GM12878 (cell line): ENCODE measurements around the gene SYNDIG1. TPM values are rescaled to one million over a fixed set of nuclear protein-coding genes. Genes with fewer than 3 reads are reported as not detected.

Experiments used
- ATAC-seq: fragments of 200-7000 bp; cut with Tn5 transposase; 3 replicates; pipeline ENCODE4 v1.9.1; 2020; ENCODE audit warnings: mild to moderate bottlenecking, moderate library complexity
- BruUV-seq: library from RNA; stranded (reverse); fragments of 400-500 nt; replicated peaks from 2 replicates; lab custom pipeline; 2021; lab: Mats Ljungman, UMichigan
- CTCF ChIA-PET: fragments of 300-600 bp; sonication (Branson Sonifier 250); formaldehyde crosslinking; extraction: SDS; loops from one replicate; lab custom pipeline; 2021; ENCODE audit warnings: inconsistent platforms; lab: Yijun Ruan, JAX
- POLR2A ChIA-PET: fragments of 350-600 bp; formaldehyde crosslinking; extraction: SDS; loops from one replicate; lab custom pipeline; 2021; ENCODE audit warnings: inconsistent platforms; lab: Charles Lee
- RAD21 ChIA-PET: fragments of 300-600 bp; sonication (Branson Sonifier 250); formaldehyde crosslinking; loops from one replicate; lab custom pipeline; 2023; ENCODE audit warnings: antibody characterized with exemption; ENCODE audit not compliant: unreplicated experiment; lab: Charles Lee
- SMC1A ChIA-PET: fragments of 300-600 bp; sonication (Branson Sonifier 250); formaldehyde crosslinking; loops from one replicate; lab custom pipeline; 2023; ENCODE audit not compliant: unreplicated experiment, uncharacterized antibody; lab: Charles Lee
- DNase-seq: peaks from one replicate; pipeline ENCODE4 v3.0.0-alpha.2; 2011; ENCODE audit warnings: low read depth, low spot score
- FAIRE-seq: peaks from 3 replicates; lab custom pipeline; 2011; peaks lifted over from hg19 to GRCh38; lab: Jason Lieb, UNC
- H2AFZ ChIP-seq: 2 replicates; pipeline ENCODE4 v1.6.0; 2011; ENCODE audit warnings: low read depth, low read length, control low read depth; ENCODE audit not compliant: control insufficient read depth
- H3K27ac ChIP-seq: 2 replicates; pipeline ENCODE4 v1.5.1; 2011; ENCODE audit warnings: control low read depth; ENCODE audit not compliant: control insufficient read depth, insufficient read depth
- H3K27me3 ChIP-seq, 2 experiments: replicated peaks in 1 of 2; 2 replicates each; pipeline versions ENCODE4 v1.6.0 to v1.6.1; 2011; ENCODE audit warnings: low read length in 1 of 2; ENCODE audit not compliant: control insufficient read depth in 2 of 2, insufficient read depth in 2 of 2
- H3K36me3 ChIP-seq, 2 experiments: 2 replicates each; pipeline ENCODE4 v1.5.1; 2011; ENCODE audit warnings: low read length in 1 of 2; ENCODE audit not compliant: control insufficient read depth in 2 of 2, insufficient read depth in 2 of 2
- H3K4me1 ChIP-seq: 2 replicates; pipeline ENCODE4 v1.6.1; 2011; ENCODE audit warnings: mild to moderate bottlenecking, low read length, moderate library complexity, mixed read lengths; ENCODE audit not compliant: control insufficient read depth, insufficient read depth
- H3K4me2 ChIP-seq: 2 replicates; pipeline ENCODE4 v1.6.0; 2011; ENCODE audit warnings: control low read depth; ENCODE audit not compliant: control insufficient read depth, insufficient read depth
- H3K4me3 ChIP-seq: fragments of 200-600 bp; sonication (generic); 2 replicates; pipeline ENCODE4 v1.5.1; 2016
- H3K79me2 ChIP-seq: 2 replicates; pipeline ENCODE4 v1.6.0; 2011; ENCODE audit warnings: low read length; ENCODE audit not compliant: control insufficient read depth, insufficient read depth
- H3K9ac ChIP-seq: 2 replicates; pipeline ENCODE4 v1.8.0; 2011; ENCODE audit warnings: low read length, control low read depth, mixed read lengths; ENCODE audit not compliant: control insufficient read depth, insufficient read depth
- H3K9me3 ChIP-seq: replicated peaks from 3 replicates; pipeline ENCODE4 v1.5.1; 2011; ENCODE audit warnings: mild to moderate bottlenecking, low read length; ENCODE audit not compliant: control insufficient read depth, insufficient read depth
- H4K20me1 ChIP-seq: 2 replicates; pipeline ENCODE4 v1.6.0; 2011; ENCODE audit not compliant: control insufficient read depth, insufficient read depth
- EGR1 ChIP-seq, 2 experiments: IDR thresholded peaks; 1 replicate in 1 of 2; 2 replicates in 1 of 2; pipeline ENCODE4 v1.6.1; 2011 to 2012; ENCODE audit warnings: low read depth in 2 of 2, low read length in 2 of 2, borderline replicate concordance in 1 of 2, mild to moderate bottlenecking in 1 of 2, moderate library complexity in 1 of 2
- JUNB ChIP-seq: IDR thresholded peaks from 2 replicates; pipeline ENCODE4 v1.6.1; 2016; ENCODE audit warnings: antibody characterized with exemption, mild to moderate bottlenecking
- MTA2 ChIP-seq: fragments of 450-650 bp; IDR thresholded peaks from 2 replicates; pipeline ENCODE4 v1.6.1; 2016; ENCODE audit warnings: low read depth, mild to moderate bottlenecking, moderate library complexity
- POLR2AphosphoS5 ChIP-seq: IDR thresholded peaks from 2 replicates; pipeline ENCODE4 v1.6.1; 2011; ENCODE audit warnings: mild to moderate bottlenecking, low read length, inconsistent platforms
- SIN3A ChIP-seq: IDR thresholded peaks from 2 replicates; pipeline ENCODE4 v1.6.1; 2012; ENCODE audit warnings: low read depth, low read length, improper control_type of control experiment
- SMAD5 ChIP-seq: IDR thresholded peaks from 2 replicates; pipeline ENCODE4 v1.6.1; 2016; ENCODE audit warnings: antibody characterized with exemption, low read depth
- STAT1 ChIP-seq: fragments of 450-650 bp; conservative IDR thresholded peaks from 2 replicates; pipeline ENCODE4 v1.6.1; 2014; ENCODE audit warnings: antibody characterized with exemption, mild to moderate bottlenecking
- TAF1 ChIP-seq: IDR thresholded peaks from 2 replicates; pipeline ENCODE4 v1.6.1; 2011; ENCODE audit warnings: mild to moderate bottlenecking, low read depth, low read length, borderline replicate concordance
- ZBTB33 ChIP-seq: fragments of 450-650 bp; IDR thresholded peaks from 2 replicates; pipeline ENCODE4 v1.6.1; 2017; ENCODE audit warnings: mild to moderate bottlenecking
- WGBS: methylation state at CpG from one replicate; pipeline ENCODE4 v1.1.6; 2016; ENCODE audit warnings: low lambda C conversion rate; ENCODE audit not compliant: insufficient replicate concordance, insufficient coverage; ENCODE audit errors: missing lambda C conversion rate; 5-methylcytosine and 5-hydroxymethylcytosine counted together
- in situ Hi-C: fragments of 300-500 bp; cut with MboI; formaldehyde crosslinking; loops from 9 replicates; pipeline ENCODE4 v1.14.3; 2018; ENCODE audit warnings: mixed read lengths
- intact Hi-C: fragments of 100-400 bp; cut with micrococcal nuclease; formaldehyde crosslinking; loops from one replicate; pipeline ENCODE4 v1.14.2; 2022; ENCODE audit not compliant: unreplicated experiment
- polyA plus RNA-seq, 11 experiments: library from polyadenylated mRNA; depleted of rRNA in 4 of 11; unstranded in 6 of 11; stranded (reverse) in 5 of 11; fragments of >200 nt; fragmentation: Nextera tagmentation in 4 of 11; fragmentation: Illumina TruSeq in 1 of 11; extraction: Ambion mirVana in 4 of 11; extraction: Trizol in 1 of 11; gene quantifications; 1 replicate in 1 of 11; 2 replicates in 10 of 11; pipeline versions ENCODE4 v1.2.1 to v1.2.3, GENCODE V29; 2011 to 2016; ENCODE audit warnings: inconsistent platforms in 2 of 11, missing spikeins in 2 of 11, low read depth in 1 of 11
- total RNA-seq, 4 experiments: library from RNA; depleted of rRNA in 3 of 4; stranded (reverse); fragments of >200 nt in 3 of 4; fragmentation: Illumina TruSeq in 1 of 4; extraction: Trizol in 1 of 4; gene quantifications; 2 replicates each; pipeline versions ENCODE4 v1.2.1 to v1.2.3, GENCODE V29; 2013 to 2021
- TF ChIP-seq, protein P1 (sequence below): IDR thresholded peaks from 2 replicates; pipeline ENCODE4 v1.6.1; 2011; ENCODE audit warnings: borderline replicate concordance, low read depth, mild to moderate bottlenecking, moderate library complexity, low read length; ENCODE audit not compliant: insufficient read depth, poor library complexity, severe bottlenecking
- TF ChIP-seq, protein P2 (sequence below): fragments of 450-650 bp; IDR thresholded peaks from 2 replicates; pipeline ENCODE4 v1.6.1; 2018; ENCODE audit warnings: mild to moderate bottlenecking, low read depth, moderate library complexity; ENCODE audit not compliant: partially characterized antibody
- TF ChIP-seq, protein P3 (sequence below): fragments of 450-650 bp; IDR thresholded peaks from 2 replicates; pipeline ENCODE4 v1.6.1; 2016; ENCODE audit warnings: mild to moderate bottlenecking, moderate library complexity, borderline replicate concordance

The SYNDIG1 gene
- total and polyA plus RNA-seq, 10 of the 15 experiments (the other 5 are each of a cell fraction or from before 2014, with no cell fraction given): not detected

DNA sequence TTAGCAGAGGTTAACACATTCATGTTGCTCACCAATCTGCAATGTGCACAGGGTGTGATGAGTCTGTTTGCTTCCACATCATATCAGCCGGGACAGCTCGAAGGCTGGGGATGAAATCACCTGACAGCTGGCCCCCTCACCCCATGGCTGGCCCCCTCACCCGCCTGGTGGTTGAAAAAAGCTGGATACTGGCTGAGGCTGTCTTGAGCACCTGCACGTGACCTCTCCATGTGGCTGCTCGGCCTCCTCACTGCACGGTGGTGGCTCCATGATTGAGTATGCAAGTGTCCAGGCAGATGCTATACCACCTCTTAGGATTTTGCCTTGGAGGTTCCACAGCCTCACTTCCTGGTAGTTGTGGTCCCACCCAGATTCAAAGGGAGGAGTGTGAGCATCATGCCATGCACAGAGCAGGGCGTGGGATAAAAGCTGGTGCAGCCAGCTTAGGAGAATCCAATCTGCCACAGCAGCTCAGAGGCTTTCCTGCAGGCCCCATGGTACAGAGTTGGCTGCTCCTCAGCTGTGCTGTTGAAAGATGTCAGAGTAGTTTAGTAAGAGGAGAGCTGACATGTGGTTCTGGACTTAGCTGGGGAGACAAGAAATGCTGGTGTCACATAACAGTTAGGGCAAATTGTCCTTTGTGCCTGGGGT is 29.6 kb upstream of the SYNDIG1 start:
- FAIRE-seq (no peak), ATAC-seq (no peak), DNase-seq (no peak)
- ChIA-PET POLR2A (interaction anchor here (0.6 kb wide), 1 partner anchor 38 kb away, joined by 4 read pairs; no protein-coding TSS in a partner anchor), SMC1A (no interaction called here), RAD21 (no interaction called here), CTCF (no interaction called here)
- Histone ChIP-seq H3K4me1 (no peaks in the 10 kb centered on the region), H2AFZ (no peak overlapping the region), H3K27me3 (peaks cover 0 to 4% of the 10 kb centered on the region in 2 experiments; a peak in 2 of 4 replicates), H3K9ac (no peak overlapping the region), H3K9me3 (no peaks in the 10 kb centered on the region), H3K79me2 (no peaks in the 10 kb centered on the region), H3K4me2 (no peak overlapping the region), H3K27ac (no peak overlapping the region), H4K20me1 (no peaks in the 10 kb centered on the region), H3K36me3 (no peaks in the 10 kb centered on the region), H3K4me3 (no peak overlapping the region)
- in situ Hi-C loops (no loop called here), intact Hi-C loops (no loop called here)
- TF ChIP-seq SMAD5: no peak
- TF ChIP-seq STAT1: no peak
- TF ChIP-seq, protein P1, sequence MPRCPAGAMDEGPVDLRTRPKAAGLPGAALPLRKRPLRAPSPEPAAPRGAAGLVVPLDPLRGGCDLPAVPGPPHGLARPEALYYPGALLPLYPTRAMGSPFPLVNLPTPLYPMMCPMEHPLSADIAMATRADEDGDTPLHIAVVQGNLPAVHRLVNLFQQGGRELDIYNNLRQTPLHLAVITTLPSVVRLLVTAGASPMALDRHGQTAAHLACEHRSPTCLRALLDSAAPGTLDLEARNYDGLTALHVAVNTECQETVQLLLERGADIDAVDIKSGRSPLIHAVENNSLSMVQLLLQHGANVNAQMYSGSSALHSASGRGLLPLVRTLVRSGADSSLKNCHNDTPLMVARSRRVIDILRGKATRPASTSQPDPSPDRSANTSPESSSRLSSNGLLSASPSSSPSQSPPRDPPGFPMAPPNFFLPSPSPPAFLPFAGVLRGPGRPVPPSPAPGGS: no peak
- no peak for TF ChIP-seq MTA2
- no peak for TF ChIP-seq JUNB
- TF ChIP-seq POLR2AphosphoS5: no peak
- no peak for TF ChIP-seq SIN3A
- TF ChIP-seq, protein P2, sequence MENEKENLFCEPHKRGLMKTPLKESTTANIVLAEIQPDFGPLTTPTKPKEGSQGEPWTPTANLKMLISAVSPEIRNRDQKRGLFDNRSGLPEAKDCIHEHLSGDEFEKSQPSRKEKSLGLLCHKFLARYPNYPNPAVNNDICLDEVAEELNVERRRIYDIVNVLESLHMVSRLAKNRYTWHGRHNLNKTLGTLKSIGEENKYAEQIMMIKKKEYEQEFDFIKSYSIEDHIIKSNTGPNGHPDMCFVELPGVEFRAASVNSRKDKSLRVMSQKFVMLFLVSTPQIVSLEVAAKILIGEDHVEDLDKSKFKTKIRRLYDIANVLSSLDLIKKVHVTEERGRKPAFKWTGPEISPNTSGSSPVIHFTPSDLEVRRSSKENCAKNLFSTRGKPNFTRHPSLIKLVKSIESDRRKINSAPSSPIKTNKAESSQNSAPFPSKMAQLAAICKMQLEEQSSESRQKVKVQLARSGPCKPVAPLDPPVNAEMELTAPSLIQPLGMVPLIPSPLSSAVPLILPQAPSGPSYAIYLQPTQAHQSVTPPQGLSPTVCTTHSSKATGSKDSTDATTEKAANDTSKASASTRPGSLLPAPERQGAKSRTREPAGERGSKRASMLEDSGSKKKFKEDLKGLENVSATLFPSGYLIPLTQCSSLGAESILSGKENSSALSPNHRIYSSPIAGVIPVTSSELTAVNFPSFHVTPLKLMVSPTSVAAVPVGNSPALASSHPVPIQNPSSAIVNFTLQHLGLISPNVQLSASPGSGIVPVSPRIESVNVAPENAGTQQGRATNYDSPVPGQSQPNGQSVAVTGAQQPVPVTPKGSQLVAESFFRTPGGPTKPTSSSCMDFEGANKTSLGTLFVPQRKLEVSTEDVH: no peak
- no peak for TF ChIP-seq EGR1 (IDR thresholded peaks at IDR 0.05; ENCODE audit: borderline replicate concordance in 1 of 2, low read depth in 2 of 2, low read length in 2 of 2)
- TF ChIP-seq, protein P3, sequence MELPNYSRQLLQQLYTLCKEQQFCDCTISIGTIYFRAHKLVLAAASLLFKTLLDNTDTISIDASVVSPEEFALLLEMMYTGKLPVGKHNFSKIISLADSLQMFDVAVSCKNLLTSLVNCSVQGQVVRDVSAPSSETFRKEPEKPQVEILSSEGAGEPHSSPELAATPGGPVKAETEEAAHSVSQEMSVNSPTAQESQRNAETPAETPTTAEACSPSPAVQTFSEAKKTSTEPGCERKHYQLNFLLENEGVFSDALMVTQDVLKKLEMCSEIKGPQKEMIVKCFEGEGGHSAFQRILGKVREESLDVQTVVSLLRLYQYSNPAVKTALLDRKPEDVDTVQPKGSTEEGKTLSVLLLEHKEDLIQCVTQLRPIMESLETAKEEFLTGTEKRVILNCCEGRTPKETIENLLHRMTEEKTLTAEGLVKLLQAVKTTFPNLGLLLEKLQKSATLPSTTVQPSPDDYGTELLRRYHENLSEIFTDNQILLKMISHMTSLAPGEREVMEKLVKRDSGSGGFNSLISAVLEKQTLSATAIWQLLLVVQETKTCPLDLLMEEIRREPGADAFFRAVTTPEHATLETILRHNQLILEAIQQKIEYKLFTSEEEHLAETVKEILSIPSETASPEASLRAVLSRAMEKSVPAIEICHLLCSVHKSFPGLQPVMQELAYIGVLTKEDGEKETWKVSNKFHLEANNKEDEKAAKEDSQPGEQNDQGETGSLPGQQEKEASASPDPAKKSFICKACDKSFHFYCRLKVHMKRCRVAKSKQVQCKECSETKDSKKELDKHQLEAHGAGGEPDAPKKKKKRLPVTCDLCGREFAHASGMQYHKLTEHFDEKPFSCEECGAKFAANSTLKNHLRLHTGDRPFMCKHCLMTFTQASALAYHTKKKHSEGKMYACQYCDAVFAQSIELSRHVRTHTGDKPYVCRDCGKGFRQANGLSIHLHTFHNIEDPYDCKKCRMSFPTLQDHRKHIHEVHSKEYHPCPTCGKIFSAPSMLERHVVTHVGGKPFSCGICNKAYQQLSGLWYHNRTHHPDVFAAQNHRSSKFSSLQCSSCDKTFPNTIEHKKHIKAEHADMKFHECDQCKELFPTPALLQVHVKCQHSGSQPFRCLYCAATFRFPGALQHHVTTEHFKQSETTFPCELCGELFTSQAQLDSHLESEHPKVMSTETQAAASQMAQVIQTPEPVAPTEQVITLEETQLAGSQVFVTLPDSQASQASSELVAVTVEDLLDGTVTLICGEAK: no peak
- no peak for TF ChIP-seq ZBTB33
- TF ChIP-seq TAF1: no peak
- BruUV-seq: no TSS peak
- 14% methylated on average over 7 of the region's 7 CpGs for whole genome bisulfite sequencing
